T-cell (primary cell): Measurements from ENCODE around the gene H2BK1. TPM values are rescaled to one million over a fixed set of nuclear protein-coding genes. Genes with fewer than 3 reads are reported as not detected.

Experiments
- ATAC-seq, 4 experiments: fragments of 200-7000 bp in 3 of 4; fragments of 150-1000 bp in 1 of 4; cut with Tn5 transposase; replicated peaks in 1 of 4; 1 replicate in 3 of 4; 2 replicates in 1 of 4; pipeline ENCODE4 v1.10.0; 2021; ENCODE audit warnings: moderate library complexity in 3 of 4, mild to moderate bottlenecking in 2 of 4, moderate number of reproducible peaks in 1 of 4
- CTCF ChIA-PET, 2 donors: fragments of 300-600 bp; sonication (Branson Sonifier 250); formaldehyde crosslinking; loops; one replicate each; lab custom pipeline; 2022; ENCODE audit warnings: antibody characterized with exemption in 2 of 2; lab: Charles Lee
- POLR2A ChIA-PET, 2 donors: fragments of 300-600 bp; sonication (Branson Sonifier 250); formaldehyde crosslinking; loops; one replicate each; lab custom pipeline; 2022; ENCODE audit warnings: antibody characterized with exemption in 2 of 2; lab: Charles Lee
- DNase-seq, 35 experiments: peaks; one replicate each; pipeline versions ENCODE4 v3.0.0 to v3.0.0-alpha.2; 2013 to 2023
- H3K27ac ChIP-seq: one replicate; pipeline ENCODE4 v1.5.1; 2013; ENCODE audit warnings: low read length
- H3K27me3 ChIP-seq, 2 experiments: replicated peaks in 1 of 2; 1 replicate in 1 of 2; 2 replicates in 1 of 2; pipeline versions ENCODE4 v1.6.1 to v1.7.0; 2013; ENCODE audit warnings: low read length in 1 of 2, mixed read lengths in 1 of 2; ENCODE audit not compliant: control insufficient read depth in 2 of 2, insufficient read depth in 2 of 2; ENCODE audit errors: extremely low read depth in 1 of 2
- H3K36me3 ChIP-seq, 2 donors: 1 replicate in 1 of 2; 2 replicates in 1 of 2; pipeline versions ENCODE4 v1.6.1 to v1.7.0; 2013; ENCODE audit warnings: low read length in 1 of 2; ENCODE audit not compliant: control insufficient read depth in 2 of 2, insufficient read depth in 1 of 2; ENCODE audit errors: extremely low read depth in 1 of 2
- H3K4me1 ChIP-seq, 2 experiments: 1 replicate in 1 of 2; 2 replicates in 1 of 2; pipeline versions ENCODE4 v1.6.1 to v1.7.0; 2013; ENCODE audit warnings: low read length in 2 of 2, mixed read lengths in 1 of 2; ENCODE audit not compliant: insufficient read depth in 2 of 2, control insufficient read depth in 1 of 2; ENCODE audit errors: extremely low read depth in 1 of 2
- H3K4me3 ChIP-seq, 2 donors: 1 replicate in 1 of 2; 2 replicates in 1 of 2; pipeline versions ENCODE4 v1.5.1 to v1.7.0; 2013; ENCODE audit warnings: mild to moderate bottlenecking in 2 of 2, low read length in 1 of 2, moderate library complexity in 1 of 2; ENCODE audit not compliant: control insufficient read depth in 1 of 2; ENCODE audit errors: extremely low read depth in 1 of 2
- H3K9me3 ChIP-seq: 2 replicates; pipeline ENCODE4 v1.7.0; 2013
- H3K27ac Mint-ChIP-seq, 2 donors: one replicate each; pipeline ENCODE4 v1.8.0; 2020 to 2021; ENCODE audit warnings: mild to moderate bottlenecking in 2 of 2, mixed read lengths in 2 of 2
- H3K27me3 Mint-ChIP-seq, 2 donors: one replicate each; pipeline ENCODE4 v1.8.0; 2021 to 2022; ENCODE audit warnings: mixed read lengths in 2 of 2
- H3K36me3 Mint-ChIP-seq: one replicate; pipeline ENCODE4 v1.8.0; 2021; ENCODE audit warnings: mixed read lengths
- H3K4me1 Mint-ChIP-seq, 3 donors: one replicate each; pipeline ENCODE4 v1.8.0; 2020 to 2022; ENCODE audit warnings: mixed read lengths in 3 of 3, mild to moderate bottlenecking in 1 of 3
- H3K4me3 Mint-ChIP-seq, 3 donors: one replicate each; pipeline ENCODE4 v1.8.0; 2020 to 2022; ENCODE audit warnings: mild to moderate bottlenecking in 3 of 3, mixed read lengths in 3 of 3, moderate library complexity in 3 of 3
- H3K9me3 Mint-ChIP-seq, 3 donors: one replicate each; pipeline ENCODE4 v1.8.0; 2020 to 2022; ENCODE audit warnings: mixed read lengths in 3 of 3
- WGBS: methylation state at CpG from one replicate; pipeline ENCODE4 v1.1.5; 2013; ENCODE audit warnings: missing lambda C conversion rate; ENCODE audit not compliant: insufficient coverage; 5-methylcytosine and 5-hydroxymethylcytosine counted together
- total RNA-seq, 35 experiments: library from RNA in 6 of 35; stranded (reverse) in 6 of 35; fragments of 120-200 nt in 1 of 35; gene quantifications; one replicate each; pipeline versions ENCODE4 v1.2.1 to v1.2.4 and lab custom pipeline; 2013 to 2026

Gene H2BK1
- total RNA-seq, 5 donors from 2014 or later (not counting 1 experiment from before 2014, with no cell fraction given) = 3.1 to 7.7 (median 5.1) TPM

GRCh38 chr7:151249732-151250072 is 39.4 kb upstream of the H2BK1 start:
- ATAC-seq (no peak), DNase-seq (no peak)
- Histone ChIP-seq H3K36me3 (no peaks in the 10 kb centered on the region), H3K9me3 (no peaks in the 10 kb centered on the region), H3K27ac (no peak overlapping the region), H3K27me3 (peaks cover 7 to 92% of the 10 kb centered on the region in 2 experiments), H3K4me1 (peaks cover 9 to 53% of the 10 kb centered on the region in 2 experiments), H3K4me3 (no peak overlapping the region)
- Mint-ChIP-seq H3K36me3 (no peaks in the 10 kb centered on the region), H3K9me3 (no peaks in the 10 kb centered on the region), H3K4me1 (peaks cover 35 to 54% (median 42%) of the 10 kb centered on the region in 3 donors), H3K27ac (no peak overlapping the region), H3K27me3 (peaks cover 38 to 59% of the 10 kb centered on the region in 2 donors), H3K4me3 (peak overlapping the region; percentile 47 to 87 (median 58))
- CTCF ChIA-PET = no interaction called here
- no CpG with 5 or more reads among the region's 5 CpGs for WGBS
- POLR2A ChIA-PET = no interaction called here

GRCh38 chr7:151249034-151249731 is 38.9 kb upstream of the H2BK1 start:
- H3K4me1 Mint-ChIP-seq = peaks cover 41 to 59% (median 47%) of the 10 kb centered on the region in 3 donors
- Histone ChIP-seq H3K9me3 (no peaks in the 10 kb centered on the region), H3K4me1 (peaks cover 14 to 57% of the 10 kb centered on the region in 2 experiments), H3K27me3 (peaks cover 7 to 90% of the 10 kb centered on the region in 2 experiments), H3K36me3 (no peaks in the 10 kb centered on the region), H3K4me3 (peak overlapping the region in 1 of 2 donors; percentile 69), H3K27ac (no peak overlapping the region)
- ATAC-seq (peak; percentile 13 to 30 (median 24)), DNase-seq (peak in 11 of 35 experiments; percentile 18 to 56 (median 37))
- no peaks in the 10 kb centered on the region for H3K36me3 Mint-ChIP-seq
- peak overlapping the region in 1 of 2 donors; percentile 50 for H3K27ac Mint-ChIP-seq
- POLR2A ChIA-PET = no interaction called here
- 11% methylated on average over 41 of the region's 45 CpGs for WGBS
- no peaks in the 10 kb centered on the region for H3K9me3 Mint-ChIP-seq
- H3K27me3 Mint-ChIP-seq = peaks cover 36 to 58% of the 10 kb centered on the region in 2 donors
- CTCF ChIA-PET = no interaction called here
- peak overlapping the region; percentile 58 to 87 (median 70) for H3K4me3 Mint-ChIP-seq

- ChIA-PET POLR2A (no interaction called here), CTCF (no interaction called here)
- H3K4me1 Mint-ChIP-seq = peaks cover 48 to 66% (median 54%) of the 10 kb centered on the region in 3 donors
- DNase-seq = peak in 11 of 35 experiments; percentile 19 to 58 (median 40)
- Histone ChIP-seq H3K4me1 (peaks cover 17 to 64% of the 10 kb centered on the region in 2 experiments), H3K9me3 (no peaks in the 10 kb centered on the region), H3K27ac (no peak within 1 kb of the TSS), H3K4me3 (peak within 1 kb of the TSS; percentile 35 to 69), H3K36me3 (no peaks in the 10 kb centered on the region), H3K27me3 (peaks cover 7 to 90% of the 10 kb centered on the region in 2 experiments)
- ATAC-seq = peak; percentile 30 to 52 (median 46)
- peaks cover 35 to 51% of the 10 kb centered on the region in 2 donors for H3K27me3 Mint-ChIP-seq
- WGBS = under 1% methylated on average over 54 of the region's 71 CpGs
- H3K9me3 Mint-ChIP-seq = no peaks in the 10 kb centered on the region
- H3K27ac Mint-ChIP-seq = peak within 1 kb of the TSS in 1 of 2 donors; percentile 50
- no peaks in the 10 kb centered on the region for H3K36me3 Mint-ChIP-seq
- H3K4me3 Mint-ChIP-seq = peak within 1 kb of the TSS; percentile 74 to 87 (median 75)
Measured at GRCh38 chr7:151248346-151249033, 38.2 kb upstream of the H2BK1 start, which contains the start of gene SMARCD3. TSS of gene SMARCD3 (minus strand) at chr7:151248694. CDS start at chr7:151248562, 132 bp downstream.

GRCh38 chr7:151247611-151248345 is 37.5 kb upstream of the H2BK1 start:
- ATAC-seq (peak in 1 of 4 experiments; percentile 1), DNase-seq (no peak)
- Mint-ChIP-seq H3K4me1 (peaks cover 54 to 73% (median 61%) of the 10 kb centered on the region in 3 donors), H3K27ac (no peak overlapping the region), H3K9me3 (no peaks in the 10 kb centered on the region), H3K36me3 (no peaks in the 10 kb centered on the region), H3K4me3 (peak overlapping the region; percentile 69 to 87 (median 75)), H3K27me3 (peaks cover 31 to 45% of the 10 kb centered on the region in 2 donors)
- H3K4me3 ChIP-seq = peak overlapping the region; percentile 35 to 69
- peaks cover 7 to 83% of the 10 kb centered on the region in 2 experiments for H3K27me3 ChIP-seq
- POLR2A ChIA-PET = no interaction called here
- H3K4me1 ChIP-seq = peaks cover 20 to 71% of the 10 kb centered on the region in 2 experiments
- CTCF ChIA-PET = no interaction called here
- H3K27ac ChIP-seq = no peak overlapping the region
- WGBS = 21% methylated on average over 26 of the region's 29 CpGs
- no peaks in the 10 kb centered on the region for H3K9me3 ChIP-seq
- no peaks in the 10 kb centered on the region for H3K36me3 ChIP-seq

- Histone ChIP-seq H3K27ac (no peak overlapping the region), H3K4me3 (no peak overlapping the region), H3K36me3 (no peaks in the 10 kb centered on the region), H3K4me1 (peaks cover 20 to 68% of the 10 kb centered on the region in 2 experiments), H3K9me3 (no peaks in the 10 kb centered on the region), H3K27me3 (peaks cover 7 to 75% of the 10 kb centered on the region in 2 experiments)
- CTCF ChIA-PET = no interaction called here
- Mint-ChIP-seq H3K4me3 (peak overlapping the region in 2 of 3 donors; percentile 69 to 87), H3K4me1 (peaks cover 52 to 68% (median 56%) of the 10 kb centered on the region in 3 donors), H3K9me3 (no peaks in the 10 kb centered on the region), H3K36me3 (no peaks in the 10 kb centered on the region), H3K27ac (no peak overlapping the region), H3K27me3 (peaks cover 27 to 37% of the 10 kb centered on the region in 2 donors)
- no peak for ATAC-seq
- 90% methylated on average over 3 of the region's 4 CpGs for WGBS
- POLR2A ChIA-PET = no interaction called here
- no peak for DNase-seq
Measured at GRCh38 chr7:151246851-151247580, 36.7 kb upstream of the H2BK1 start.
